Measurements from ENCODE around the gene CHD1L.
"Not testable (repeated sequence)": the region's sequence is repeated elsewhere in the genome, so short reads cannot be mapped to it uniquely, and the experiment has no call there.

Gene CHD1L

DNA sequence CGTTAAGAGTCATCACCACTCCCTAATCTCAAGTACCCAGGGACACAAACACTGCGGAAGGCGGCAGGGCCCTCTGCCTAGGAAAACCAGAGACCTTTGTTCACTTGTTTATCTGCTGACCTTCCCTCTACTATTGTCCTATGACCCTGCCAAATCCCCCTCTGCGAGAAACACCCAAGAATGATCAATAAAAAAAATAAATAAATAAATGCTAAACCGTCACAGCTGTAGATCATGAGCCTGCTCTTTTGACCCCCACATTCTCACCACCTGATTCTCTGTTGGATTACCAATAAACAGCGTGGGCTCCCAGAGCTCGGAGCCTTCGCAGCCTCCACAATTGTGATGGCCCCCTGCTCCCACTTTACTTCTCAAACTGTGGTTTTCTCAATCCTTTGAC is 8.6 kb upstream of the CHD1L start:
- DNase-seq (ENCODE audit: low spot score): not testable (repeated sequence)

DNA sequence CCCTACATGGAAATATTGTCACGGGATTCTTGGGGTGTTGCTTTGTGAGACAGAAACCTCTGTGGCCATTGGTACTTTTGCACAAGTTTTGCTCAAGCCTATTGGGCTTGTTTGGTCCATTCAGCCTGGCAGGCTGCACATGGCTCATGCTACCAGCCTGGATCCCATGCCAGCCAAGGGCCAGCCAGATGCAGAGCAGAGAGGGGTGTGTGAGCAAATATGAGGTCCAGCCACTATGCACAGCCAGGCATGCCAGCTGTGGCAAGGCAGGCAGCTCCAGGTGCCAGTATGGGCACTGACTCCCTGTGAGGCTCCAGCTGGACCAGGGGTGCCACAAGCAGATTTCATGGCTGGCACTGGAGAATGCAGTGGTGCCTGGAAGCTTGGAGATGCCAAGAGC is 6.7 kb upstream of the CHD1L start:
- no peak for DNase-seq (ENCODE audit: low spot score)

DNA sequence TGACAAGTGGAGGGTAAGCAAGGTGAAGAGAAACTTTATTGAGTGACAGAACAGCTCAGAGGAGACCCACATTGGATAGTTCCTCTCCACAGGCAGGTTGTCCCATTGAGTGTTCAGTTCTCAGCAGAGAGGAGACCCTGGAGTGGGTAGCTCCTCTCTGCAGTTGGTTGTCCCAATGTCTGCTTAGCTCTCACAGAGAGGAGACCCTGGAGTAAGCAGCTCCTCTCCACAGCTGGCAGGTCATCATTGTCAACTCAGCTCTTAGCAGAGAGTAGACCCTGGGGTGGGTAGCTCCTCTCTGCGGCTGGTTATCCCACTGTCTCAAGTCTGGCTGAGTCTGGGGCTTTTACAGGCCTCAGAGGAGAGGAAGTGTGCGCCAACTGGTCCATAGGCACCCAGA is 6.0 kb upstream of the CHD1L start:
- no peak for DNase-seq (ENCODE audit: low spot score)

DNA sequence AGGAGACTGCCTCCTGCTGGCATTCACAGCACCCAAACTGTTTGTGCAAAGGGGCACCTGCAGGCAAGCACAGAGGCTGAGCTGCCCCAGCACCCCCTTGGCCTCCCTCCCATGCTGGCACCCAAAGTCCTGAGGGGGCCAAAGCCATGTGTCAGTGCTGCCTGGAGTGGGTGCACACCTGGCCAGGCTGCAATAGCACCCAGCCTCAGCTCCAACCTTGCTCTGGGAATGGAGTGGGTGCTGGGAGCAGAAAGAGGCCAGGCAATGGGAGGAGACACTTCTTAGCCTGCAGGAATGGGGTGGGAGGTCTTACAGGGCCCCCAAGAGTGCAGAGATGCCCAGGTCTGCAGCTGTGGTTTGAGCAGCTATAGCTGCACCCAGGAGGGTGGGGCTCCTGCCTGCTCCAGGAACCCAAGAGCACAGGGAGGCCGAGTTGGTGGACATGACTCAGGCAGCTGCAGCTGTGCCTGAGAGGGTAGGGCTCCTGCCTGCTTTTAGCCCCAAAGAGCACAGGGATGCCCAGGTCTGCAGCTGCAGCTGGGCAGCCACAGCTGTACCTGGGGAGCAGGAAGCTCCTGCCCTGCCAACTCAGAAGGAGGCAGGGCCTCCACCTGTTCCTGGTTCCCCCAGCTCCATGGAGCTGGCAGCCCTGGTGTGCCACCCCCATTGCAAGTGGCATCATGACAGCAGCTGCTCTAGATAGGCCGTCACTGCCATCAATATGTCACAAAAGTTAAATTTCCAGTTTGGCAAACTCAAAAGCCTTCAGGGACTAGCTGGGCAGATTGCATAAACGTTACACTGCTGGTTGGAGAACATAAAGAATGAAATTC is 5.3 kb upstream of the CHD1L start:
- no peak for DNase-seq (ENCODE audit: low spot score)

DNA sequence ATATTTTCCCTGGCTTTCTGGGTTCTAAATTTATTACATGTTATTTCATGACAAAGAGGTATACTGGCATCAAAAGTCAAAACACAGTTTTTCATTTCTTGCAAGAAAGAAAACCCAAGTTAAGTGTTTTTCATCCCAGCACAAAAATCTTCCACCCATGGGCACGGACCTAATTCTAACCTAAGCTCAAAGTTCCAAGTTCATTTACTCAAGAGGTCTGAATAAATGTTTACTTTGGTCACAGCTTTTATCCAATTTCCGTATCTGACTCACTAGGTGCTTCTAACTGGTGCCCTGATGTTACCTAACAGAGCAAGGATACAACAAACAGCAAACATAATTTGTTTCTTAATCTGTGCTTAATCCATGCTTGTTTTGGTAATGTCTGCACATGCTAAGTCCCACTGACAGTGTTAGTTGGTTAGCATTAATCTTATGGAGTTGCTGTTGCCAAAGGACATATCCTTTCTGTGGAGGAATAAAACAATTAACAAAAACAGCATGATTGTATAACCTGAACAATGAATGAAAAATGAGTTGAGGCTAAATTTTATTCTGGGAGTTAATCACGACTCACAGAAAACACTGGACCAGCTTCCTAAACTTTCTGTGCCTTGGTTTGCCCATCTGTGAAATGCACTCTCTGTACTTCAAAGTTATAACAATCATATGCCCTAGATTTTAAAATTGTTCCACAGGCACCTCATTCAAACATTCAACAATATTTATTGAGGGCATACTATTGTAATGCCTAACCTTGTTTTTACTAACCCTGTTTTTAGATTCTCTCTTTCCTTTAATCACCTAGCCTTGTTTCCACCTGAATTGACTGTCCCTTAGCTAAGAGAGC is 4.2 kb upstream of the CHD1L start:
- no peak for DNase-seq (ENCODE audit: low spot score)

DNA sequence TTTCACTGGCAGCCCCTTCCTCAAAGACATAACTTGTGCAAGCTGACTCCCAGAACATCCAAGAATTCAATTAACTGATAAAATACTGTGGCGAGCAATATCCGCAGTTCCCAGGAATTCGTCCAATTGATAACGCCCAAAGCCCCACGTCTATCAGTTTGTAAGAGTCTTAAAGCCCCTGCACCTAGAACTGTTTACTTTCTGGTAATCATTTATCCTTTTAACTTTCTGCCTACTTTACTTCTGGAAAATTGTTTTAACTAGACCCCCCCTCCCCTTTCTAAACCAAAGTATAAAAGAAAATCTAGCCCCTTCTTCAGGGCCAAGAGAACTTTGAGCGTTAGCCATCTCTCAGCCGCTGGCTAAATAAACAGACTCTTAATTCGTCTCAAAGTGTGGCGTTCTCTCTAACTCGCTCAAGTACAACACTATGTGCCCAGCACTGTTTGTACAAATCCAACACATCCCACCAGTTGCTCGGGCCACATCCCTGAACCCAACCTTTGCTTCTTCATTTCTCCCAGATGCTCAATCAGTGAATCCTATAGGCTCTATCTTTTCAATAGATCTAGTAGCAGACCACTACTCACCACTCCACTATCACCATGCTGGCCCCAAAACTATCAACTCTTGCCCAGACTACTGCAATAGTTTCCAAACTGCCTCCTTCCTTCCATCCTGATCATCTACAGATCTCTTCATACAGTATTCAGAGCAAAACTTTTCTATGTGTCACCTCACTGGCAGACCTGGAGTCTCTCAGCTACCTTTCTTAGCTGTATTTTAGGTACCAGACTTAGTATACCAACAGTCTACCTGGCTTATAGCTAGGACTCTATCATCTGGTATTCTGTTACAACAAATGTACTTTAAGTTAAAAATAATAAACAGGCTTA is 3.3 kb upstream of the CHD1L start:
- DNase-seq (ENCODE audit: low spot score): no peak

DNA sequence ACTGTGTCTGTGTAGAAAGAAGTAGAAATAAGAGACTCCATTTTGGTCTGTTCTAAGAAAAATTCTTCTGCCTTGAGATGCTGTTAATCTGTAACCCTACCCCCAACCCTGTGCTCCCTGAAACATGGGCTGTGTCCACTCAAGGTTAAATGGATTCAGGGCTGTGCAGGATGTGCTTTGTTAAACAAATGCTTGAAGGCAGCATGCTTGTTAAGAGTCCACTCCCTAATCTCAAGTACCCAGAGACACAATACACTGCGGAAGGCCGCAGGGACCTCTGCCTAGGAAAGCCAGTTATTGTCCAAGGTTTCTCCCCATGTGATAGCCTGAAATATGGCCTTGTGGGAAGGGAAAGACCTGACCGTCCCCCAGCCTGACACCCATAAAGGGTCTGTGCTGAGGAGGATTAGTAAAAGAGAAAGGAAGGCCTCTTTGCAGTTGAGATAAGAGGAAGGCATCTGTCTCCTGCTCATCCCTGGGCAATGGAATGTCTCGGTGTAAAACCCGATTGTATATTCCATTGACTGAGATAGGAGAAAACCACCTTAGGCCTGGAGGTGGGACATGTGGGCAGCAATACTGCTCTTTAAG is 2.3 kb upstream of the CHD1L start:
- not testable (repeated sequence) for DNase-seq (ENCODE audit: low spot score)

DNA sequence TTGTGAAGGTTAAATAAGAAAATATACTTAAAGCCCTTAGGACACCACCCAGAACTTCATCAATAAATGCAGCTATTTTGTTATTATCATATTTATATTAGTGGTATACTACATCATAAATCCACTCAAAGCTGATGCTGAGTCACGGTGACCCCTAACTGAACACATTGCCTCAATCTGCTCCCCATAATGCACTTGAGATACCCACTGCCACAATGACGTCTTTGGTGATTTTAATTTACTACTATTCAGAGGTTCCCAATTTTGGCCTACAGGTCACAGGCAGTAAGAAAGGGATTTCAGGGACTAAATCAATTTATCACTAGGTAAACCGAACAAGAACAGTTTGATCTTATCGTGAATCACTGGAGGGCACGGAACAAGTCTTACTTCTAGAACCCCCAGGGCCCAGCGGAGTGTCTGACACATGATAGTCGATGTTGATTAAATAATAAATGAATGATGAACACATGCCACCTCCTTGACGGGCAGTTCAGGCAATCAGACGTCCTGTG is 493 bp upstream of the CHD1L start:
- no peak for DNase-seq (ENCODE audit: low spot score)

DNA sequence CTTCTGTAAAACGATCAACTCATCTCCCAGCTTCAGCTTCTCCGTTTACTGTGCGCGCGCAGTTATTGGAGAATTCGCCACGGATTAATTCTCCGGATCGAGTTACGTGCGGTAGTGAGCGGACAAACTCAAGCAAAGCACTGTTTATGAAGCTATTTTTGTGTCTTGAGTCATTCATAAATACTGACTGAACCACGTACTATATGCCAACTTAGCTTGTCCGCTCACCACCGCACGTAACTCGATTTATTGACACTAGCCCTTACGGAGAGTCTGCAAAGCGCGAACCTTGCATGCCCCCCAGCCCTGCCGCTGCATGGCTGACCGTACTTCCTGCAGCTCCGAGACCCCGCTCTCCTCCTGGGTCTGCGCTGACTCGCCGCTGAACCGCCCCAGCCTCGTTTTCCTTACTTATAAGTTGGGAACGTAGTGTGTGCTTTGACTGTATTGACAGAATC is 773 bp downstream of the CHD1L start:
- DNase-seq (ENCODE audit: low spot score): no peak

DNA sequence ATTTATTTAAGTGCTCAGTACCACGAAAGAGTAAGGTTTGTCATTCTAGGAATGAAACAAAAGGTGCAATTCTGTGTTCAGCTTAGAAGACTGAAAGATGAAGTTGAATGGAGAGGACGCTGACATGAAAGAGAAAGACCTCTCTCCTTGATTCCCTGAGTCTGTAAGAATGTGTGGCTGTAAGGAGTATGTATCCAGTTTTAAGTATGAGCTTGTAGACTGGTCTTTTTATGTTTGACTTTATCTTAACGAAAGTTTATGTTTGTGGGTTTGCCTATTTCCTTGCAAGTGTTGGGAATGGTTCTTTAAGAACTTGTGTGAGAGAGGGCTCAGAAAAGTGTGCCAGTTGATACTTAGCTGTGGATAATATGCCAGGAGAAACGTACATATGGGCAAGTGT is 1.4 kb downstream of the CHD1L start:
- no peak for DNase-seq (ENCODE audit: low spot score)

DNA sequence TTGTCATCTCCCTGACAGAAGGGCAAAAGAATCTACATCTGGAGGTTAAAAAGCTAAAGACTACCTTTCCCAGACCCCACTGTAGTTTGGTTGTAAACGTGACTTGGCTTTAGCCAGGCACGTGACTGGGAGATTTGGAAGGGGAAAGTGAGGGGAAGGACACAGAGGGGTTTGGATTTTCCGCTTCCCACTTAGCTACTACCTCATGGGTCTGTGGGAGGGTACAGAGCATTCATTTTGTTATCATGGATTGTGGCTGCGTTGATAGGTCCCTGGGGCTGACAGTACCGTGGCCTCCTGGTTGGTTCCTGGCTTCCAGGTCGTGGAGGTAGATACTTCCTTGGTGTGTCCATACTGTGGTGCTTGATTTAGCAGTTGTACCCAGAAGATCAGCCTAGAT is 2.6 kb downstream of the CHD1L start:
- DNase-seq (ENCODE audit: low spot score): no peak

DNA sequence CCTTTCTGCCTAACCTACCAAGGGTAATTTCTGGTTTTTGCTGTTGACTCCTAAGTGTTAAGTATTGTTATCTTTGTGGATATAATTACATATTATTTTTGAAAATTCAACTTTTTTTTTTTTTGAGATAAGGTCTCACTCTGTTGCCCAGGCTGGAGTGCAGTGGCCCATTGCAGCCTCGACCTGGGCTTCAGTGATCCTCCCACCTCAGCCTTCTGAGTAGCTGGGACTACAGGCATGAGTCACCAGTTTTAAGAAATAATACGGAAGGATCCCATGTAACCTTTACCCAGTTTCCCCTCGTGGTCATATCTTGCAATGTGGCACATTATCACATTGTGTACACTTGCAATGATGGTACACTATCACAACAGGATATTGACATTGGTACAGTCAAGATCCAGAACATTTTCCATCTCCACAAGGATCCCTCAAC is 3.1 kb downstream of the CHD1L start:
- no peak for DNase-seq (ENCODE audit: low spot score)

DNA sequence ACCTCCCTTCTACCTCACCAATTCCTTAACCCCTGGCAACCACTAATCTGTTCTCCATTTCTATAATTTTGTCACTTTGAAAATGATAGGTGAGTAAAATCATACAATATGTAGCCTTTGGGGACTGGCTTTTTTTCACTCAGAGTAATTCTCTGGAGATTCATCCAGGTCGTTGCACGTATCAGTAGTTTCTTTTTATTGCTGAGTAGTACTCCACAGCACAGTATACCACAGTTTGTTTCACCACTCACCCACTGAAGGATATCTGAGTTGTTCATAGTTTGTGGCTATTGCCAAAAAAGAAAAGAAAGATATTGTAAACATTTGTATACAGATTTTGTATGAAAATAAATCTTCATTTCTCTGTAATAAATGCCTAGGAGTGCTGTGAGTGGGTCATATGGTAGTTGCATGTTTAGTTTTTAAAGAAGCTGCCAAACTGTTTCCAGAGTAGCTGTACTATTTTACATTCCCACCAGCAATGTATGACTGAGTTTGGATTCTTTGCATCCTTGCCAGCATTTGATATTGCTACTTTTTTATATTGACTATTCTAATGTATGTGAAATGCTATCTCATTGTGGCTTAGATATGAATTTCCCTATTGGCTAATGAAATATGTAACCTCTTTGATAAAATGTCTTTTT is 3.7 kb downstream of the CHD1L start:
- DNase-seq (ENCODE audit: low spot score): no peak

DNA sequence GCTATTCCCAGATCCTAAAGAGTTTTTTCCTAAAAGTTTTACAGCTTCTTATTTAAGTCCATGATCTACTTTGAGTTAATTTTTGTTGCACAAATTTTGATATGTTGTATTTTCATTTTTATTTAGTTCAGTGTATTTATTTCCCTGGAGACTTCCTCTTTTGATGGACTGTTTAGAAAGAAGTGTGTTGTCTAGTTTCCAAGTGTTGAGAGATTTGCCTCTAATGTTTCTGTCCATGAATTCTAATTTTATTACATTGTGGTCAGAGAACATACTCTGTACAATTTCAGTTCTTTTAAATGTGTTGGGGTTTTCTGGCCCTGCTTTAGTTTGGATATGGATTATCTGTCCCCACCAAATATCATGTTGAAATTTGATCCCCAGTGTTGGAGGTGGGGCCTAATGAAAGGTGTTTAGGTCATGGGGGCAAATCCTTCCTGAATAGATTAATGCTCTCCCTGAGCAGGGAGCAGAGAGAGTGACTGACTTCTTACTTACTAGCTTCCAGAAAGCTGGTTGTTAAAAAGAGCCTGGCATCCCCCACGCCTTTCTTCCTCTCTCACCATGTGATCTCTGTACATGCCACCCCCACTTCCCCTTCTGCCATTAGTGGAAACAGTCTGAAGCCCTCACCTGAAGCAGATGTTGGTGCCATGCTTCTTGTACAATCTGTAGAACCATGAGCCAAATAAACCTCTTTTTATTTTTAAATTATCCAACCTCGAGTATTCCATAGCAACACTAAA is 4.6 kb downstream of the CHD1L start:
- no peak for DNase-seq (ENCODE audit: low spot score)

DNA sequence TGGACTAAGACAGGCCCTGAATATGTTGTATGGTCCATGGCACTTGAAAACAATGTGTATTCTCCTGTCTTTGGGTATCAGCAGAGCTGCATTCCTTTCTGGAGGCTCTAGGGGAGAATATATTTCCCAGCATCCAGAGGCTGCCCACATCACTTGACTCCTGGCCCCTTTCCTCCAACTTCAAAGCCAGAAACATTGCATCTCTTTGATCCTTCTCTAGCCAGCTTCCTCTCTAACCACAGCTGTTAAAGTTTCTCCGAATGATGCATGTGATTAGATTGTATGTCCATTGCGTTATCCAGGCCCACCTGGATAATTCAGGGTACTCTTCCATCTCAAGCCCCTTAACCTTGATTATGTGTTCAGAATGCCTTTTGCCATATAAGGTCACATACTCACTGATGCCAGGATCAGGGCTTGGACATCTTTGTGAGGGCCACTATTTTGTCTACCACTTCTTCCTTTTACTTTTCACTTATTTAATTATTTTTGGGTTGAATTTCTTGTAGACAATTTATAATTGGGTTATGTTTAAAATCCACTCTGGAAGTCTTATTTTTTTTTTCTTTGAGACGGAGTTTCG is 5.3 kb downstream of the CHD1L start:
- DNase-seq (ENCODE audit: low spot score): no peak

DNA sequence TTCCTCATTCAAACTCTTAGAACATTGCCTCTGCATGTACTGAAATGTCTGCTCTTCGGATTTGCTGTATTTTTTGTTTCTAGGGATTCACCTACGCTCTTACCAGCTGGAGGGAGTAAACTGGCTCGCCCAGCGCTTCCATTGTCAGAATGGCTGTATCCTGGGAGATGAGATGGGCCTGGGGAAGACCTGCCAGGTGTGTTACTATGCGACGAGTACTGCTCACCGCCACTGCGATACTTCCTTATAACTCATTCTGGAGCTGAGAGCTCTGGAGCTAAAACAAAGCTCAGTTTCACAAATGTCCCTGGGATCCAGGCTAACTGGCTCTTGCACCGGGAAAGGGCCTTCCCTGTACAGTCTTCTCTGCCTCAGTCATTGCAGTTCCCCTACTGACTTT is 10.1 kb downstream of the CHD1L start:
- no peak for DNase-seq (ENCODE audit: low spot score)

DNA sequence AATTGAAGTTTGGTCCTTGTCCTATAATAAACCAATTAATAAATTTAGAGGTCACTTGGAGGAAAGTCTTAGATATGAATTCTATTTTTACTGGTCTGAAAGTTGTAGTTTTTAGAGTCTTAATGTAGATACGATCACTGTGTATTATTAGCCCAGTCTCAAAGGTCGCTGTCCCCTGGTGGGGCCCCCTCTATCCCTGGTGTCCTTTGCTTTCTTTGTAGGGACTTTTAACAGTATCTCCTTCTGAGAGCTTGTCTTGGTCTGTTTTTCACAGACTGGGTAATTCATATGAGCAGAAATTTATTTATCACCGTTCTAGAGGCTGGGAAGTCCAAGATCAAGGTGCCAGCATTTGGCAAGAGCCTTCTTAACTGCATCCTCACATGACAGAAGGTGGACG is 18.5 kb downstream of the CHD1L start:
- no peak for DNase-seq (ENCODE audit: low spot score)

DNA sequence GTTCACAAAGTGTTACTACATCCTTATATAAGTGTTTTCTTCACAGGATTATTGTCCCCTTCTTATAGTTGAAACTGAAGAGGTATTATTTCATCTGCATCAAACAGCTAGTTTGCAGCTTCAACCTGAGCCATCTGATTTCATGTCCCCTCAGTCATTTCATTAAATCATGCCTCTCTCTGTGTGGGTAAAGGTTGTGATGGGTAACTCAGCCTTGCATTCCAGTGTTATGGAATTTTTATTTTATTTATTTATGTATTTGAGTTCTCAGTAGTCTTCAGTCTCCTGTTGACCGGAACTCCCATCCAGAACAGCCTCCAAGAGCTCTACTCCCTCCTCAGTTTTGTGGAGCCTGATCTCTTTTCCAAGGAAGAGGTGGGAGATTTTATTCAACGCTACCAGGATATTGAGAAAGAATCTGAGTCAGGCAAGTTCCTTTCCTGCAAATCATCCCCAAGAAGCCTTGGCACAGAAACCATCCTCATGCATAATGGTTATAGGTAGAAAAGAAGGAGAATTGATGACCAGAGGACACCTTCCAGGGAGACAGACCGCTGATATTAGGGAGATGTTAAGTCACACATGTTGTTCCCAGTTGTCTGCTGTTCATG is 21.8 kb downstream of the CHD1L start:
- DNase-seq (ENCODE audit: low spot score): no peak

DNA sequence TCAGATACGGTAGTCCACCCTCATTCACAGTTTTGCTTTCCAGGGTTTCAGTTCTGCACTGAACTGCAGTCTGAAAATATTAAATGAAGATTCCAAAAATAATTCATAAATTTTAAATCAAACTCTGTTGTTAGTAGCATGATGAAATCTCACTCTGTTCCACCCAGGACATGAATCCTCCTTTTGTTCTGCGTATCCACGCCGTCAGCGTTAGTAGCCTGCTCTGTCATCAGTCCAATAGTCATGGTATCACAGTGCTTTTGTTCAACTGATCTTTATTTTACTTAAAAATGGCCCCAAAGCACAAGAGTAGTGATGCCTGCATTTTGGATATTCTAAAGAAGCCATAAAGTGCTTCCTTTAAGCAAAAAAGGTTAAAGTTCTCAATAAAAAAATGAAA is 23.9 kb downstream of the CHD1L start:
- peak; percentile 67 for DNase-seq (ENCODE audit: low spot score)

Measured in putamen (tissue), 1 donor.